ENCODE data around the gene SVBP. TPM values are rescaled to one million over a fixed set of nuclear protein-coding genes. Genes with fewer than 3 reads are reported as not detected.
A peak's percentile ranks its signal among the peaks of the same experiment; 100 is the strongest.
"Not testable (repeated sequence)": the region's sequence is repeated elsewhere in the genome, so short reads cannot be mapped to it uniquely, and the experiment has no call there.

The SVBP gene, protein sequence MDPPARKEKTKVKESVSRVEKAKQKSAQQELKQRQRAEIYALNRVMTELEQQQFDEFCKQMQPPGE
- polyA plus RNA-seq (2013): 33.9 TPM

DNA sequence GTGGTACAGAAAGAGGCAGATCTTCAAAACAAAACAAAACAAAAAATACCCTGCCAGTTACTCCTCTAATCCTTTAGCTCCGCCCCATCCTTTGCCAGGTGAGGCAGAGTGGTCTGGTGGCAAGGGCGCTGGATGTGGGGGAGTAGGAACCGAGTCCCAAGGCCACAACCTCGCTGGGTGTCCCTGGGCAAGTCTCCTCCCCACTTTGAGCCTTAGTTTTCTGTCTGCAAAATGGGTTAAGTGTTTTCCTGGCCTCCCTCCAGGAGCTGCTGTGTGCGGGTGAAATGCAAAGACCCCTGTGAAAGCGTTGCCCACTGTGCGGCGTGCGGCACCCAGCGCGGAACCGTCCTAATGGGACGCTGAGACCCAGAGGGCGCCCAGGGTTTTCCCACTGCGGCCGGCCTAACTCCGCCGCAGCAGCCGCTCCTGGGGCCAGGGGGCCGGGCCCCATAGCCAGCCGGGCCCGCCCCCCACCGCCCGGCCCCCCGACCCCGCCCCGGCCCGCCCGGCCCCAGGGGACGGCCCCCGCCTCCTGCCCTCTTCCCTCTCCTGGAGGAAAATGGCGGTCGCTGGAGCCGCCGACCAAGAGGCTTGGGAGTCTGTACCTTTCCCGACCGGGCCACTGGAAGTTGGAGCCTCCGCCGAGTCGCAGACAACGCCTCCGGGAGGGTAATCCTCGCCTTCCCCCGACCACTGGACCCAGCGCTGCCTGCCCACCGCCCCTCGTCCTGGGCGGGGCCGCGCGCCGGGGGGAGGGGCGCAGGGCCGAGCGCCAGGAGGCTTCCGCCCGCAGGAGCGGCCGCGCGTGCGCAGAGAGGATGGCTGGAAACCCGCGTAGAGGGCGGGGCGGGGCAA, at the start of gene SVBP, which contains the start of gene ERMAP:
TSS of gene SVBP (minus strand) at position 813 of the 855 bp plus-strand sequence. CDS start 853 bp downstream, outside the sequence.
TSS of gene ERMAP (plus strand) at position 538 of the 855 bp plus-strand sequence. CDS start 13,327 bp downstream, outside the sequence.
- ChIA-PET CTCF (interaction anchor here (0.6 to 2.7 kb wide), 4 partner anchors 9 to 259 kb away, joined by 3 to 10 read pairs (median 3); partner anchors contain the start of genes C1orf50 and P3H1), POLR2A (interaction anchor here (0.6 to 1.5 kb wide), 4 partner anchors 30 to 602 kb away, joined by 3 read pairs; partner anchors contain the start of gene ZNF691)
- WGBS (ENCODE audit: insufficient coverage): 0% methylated on average over 30 of the region's 66 CpGs

DNA sequence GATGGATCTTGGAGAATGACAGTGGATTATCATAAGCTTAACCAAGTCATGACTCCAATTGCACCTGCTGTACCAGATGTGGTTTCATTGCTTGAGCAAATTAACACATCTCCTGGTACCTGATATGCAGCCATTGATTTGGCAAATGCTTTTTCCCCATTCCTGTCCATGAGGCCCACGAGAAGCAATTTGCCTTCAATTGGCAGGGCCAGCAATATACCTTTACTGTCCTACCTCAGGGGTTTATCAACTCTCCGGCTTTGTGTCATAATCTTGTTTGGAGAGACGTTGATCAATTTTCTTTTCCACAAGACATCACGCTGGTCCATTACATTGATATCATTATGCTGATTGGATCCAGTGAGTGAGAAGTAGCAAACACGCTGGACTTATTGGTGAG, 49.4 kb upstream of the SVBP start:
- no peak for DNase-seq
- 100% methylated on average over 4 of the region's 5 CpGs for WGBS (ENCODE audit: insufficient coverage)
- Histone ChIP-seq H3K27me3 (replicated peaks in 2 of 5; ENCODE audit: control insufficient read depth in 4 of 5, insufficient read depth in 5 of 5, low read length in 4 of 5) (no peaks in the 10 kb centered on the region), H3K9me3 (ENCODE audit: control extremely low read depth in 1 of 5, control insufficient read depth in 4 of 5, insufficient read depth in 2 of 5, low read depth in 1 of 5, low read length in 4 of 5) (peaks cover 0 to 5% (median 0%) of the 10 kb centered on the region in 5 experiments), H3K4me3 (ENCODE audit: control insufficient read depth in 1 of 7, extremely low read depth in 1 of 7, insufficient read depth in 4 of 7, low read depth in 2 of 7, low read length in 6 of 7) (no peak overlapping the region), H3K36me3 (ENCODE audit: control insufficient read depth in 4 of 4, insufficient read depth in 4 of 4, low read length in 3 of 4) (no peaks in the 10 kb centered on the region), H3K27ac (ENCODE audit: insufficient read depth in 1 of 2, low read depth in 1 of 2, low read length in 2 of 2, poor library complexity in 1 of 2, severe bottlenecking in 2 of 2) (no peak overlapping the region), H3K4me1 (ENCODE audit: control extremely low read depth in 1 of 4, control insufficient read depth in 4 of 4, insufficient read depth in 4 of 4, low read length in 3 of 4) (no peaks in the 10 kb centered on the region)
- POLR2A ChIA-PET: no interaction called here
- CTCF ChIA-PET: no interaction called here

More for the DNA sequence above, at the start of gene SVBP, which contains the start of gene ERMAP:
- peak within 1 kb of the TSS; percentile 79 to 91 (median 82) for H3K4me3 ChIP-seq (ENCODE audit: control insufficient read depth in 1 of 7, extremely low read depth in 1 of 7, insufficient read depth in 4 of 7, low read depth in 2 of 7, low read length in 6 of 7)
- no peaks in the 10 kb centered on the region for H3K27me3 ChIP-seq (replicated peaks in 2 of 5; ENCODE audit: control insufficient read depth in 4 of 5, insufficient read depth in 5 of 5, low read length in 4 of 5)
- peaks cover 0 to 6% (median 0%) of the 10 kb centered on the region in 4 experiments for H3K36me3 ChIP-seq (ENCODE audit: control insufficient read depth in 4 of 4, insufficient read depth in 4 of 4, low read length in 3 of 4)
- H3K4me1 ChIP-seq (ENCODE audit: control extremely low read depth in 1 of 4, control insufficient read depth in 4 of 4, insufficient read depth in 4 of 4, low read length in 3 of 4): peaks cover 10 to 21% (median 16%) of the 10 kb centered on the region in 4 experiments
- peak; percentile 82 to 91 (median 89) for DNase-seq
- H3K9me3 ChIP-seq (ENCODE audit: control extremely low read depth in 1 of 5, control insufficient read depth in 4 of 5, insufficient read depth in 2 of 5, low read depth in 1 of 5, low read length in 4 of 5): no peaks in the 10 kb centered on the region
- peak within 1 kb of the TSS; percentile 83 to 87 for H3K27ac ChIP-seq (ENCODE audit: insufficient read depth in 1 of 2, low read depth in 1 of 2, low read length in 2 of 2, poor library complexity in 1 of 2, severe bottlenecking in 2 of 2)

DNA sequence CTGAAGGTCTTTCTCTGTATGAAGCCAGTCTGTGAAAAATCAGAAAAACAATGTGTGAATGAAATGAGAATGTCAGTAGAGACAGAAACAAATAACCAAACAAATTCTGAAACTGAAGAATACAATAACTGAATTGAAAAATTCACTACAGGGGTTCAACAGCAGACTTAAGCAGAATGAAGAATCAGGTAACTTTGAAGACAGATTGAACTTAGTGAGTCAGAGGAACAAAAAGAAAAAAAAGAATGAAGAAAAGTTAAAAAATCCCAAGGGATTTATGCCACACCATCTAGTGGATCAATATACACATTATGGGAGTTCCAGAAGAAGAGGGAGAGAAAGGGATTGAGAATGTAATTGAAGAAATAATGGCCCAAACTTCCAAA, 43.8 kb upstream of the SVBP start:
- no peak overlapping the region for H3K4me3 ChIP-seq (ENCODE audit: control insufficient read depth in 1 of 7, extremely low read depth in 1 of 7, insufficient read depth in 4 of 7, low read depth in 2 of 7, low read length in 6 of 7)
- H3K4me1 ChIP-seq (ENCODE audit: control extremely low read depth in 1 of 4, control insufficient read depth in 4 of 4, insufficient read depth in 4 of 4, low read length in 3 of 4): no peaks in the 10 kb centered on the region
- H3K9me3 ChIP-seq (ENCODE audit: control extremely low read depth in 1 of 5, control insufficient read depth in 4 of 5, insufficient read depth in 2 of 5, low read depth in 1 of 5, low read length in 4 of 5): peaks cover 2 to 34% (median 5%) of the 10 kb centered on the region in 5 experiments
- peaks cover 0 to 2% (median 0%) of the 10 kb centered on the region in 5 experiments for H3K27me3 ChIP-seq (replicated peaks in 2 of 5; ENCODE audit: control insufficient read depth in 4 of 5, insufficient read depth in 5 of 5, low read length in 4 of 5)
- POLR2A ChIA-PET: no interaction called here
- CTCF ChIA-PET: interaction anchor here (1.9 kb wide), 1 partner anchor 14 kb away, joined by 5 read pairs; no protein-coding TSS in a partner anchor
- H3K36me3 ChIP-seq (ENCODE audit: control insufficient read depth in 4 of 4, insufficient read depth in 4 of 4, low read length in 3 of 4): no peaks in the 10 kb centered on the region
- H3K27ac ChIP-seq (ENCODE audit: insufficient read depth in 1 of 2, low read depth in 1 of 2, low read length in 2 of 2, poor library complexity in 1 of 2, severe bottlenecking in 2 of 2): no peak overlapping the region
- DNase-seq: no peak

DNA sequence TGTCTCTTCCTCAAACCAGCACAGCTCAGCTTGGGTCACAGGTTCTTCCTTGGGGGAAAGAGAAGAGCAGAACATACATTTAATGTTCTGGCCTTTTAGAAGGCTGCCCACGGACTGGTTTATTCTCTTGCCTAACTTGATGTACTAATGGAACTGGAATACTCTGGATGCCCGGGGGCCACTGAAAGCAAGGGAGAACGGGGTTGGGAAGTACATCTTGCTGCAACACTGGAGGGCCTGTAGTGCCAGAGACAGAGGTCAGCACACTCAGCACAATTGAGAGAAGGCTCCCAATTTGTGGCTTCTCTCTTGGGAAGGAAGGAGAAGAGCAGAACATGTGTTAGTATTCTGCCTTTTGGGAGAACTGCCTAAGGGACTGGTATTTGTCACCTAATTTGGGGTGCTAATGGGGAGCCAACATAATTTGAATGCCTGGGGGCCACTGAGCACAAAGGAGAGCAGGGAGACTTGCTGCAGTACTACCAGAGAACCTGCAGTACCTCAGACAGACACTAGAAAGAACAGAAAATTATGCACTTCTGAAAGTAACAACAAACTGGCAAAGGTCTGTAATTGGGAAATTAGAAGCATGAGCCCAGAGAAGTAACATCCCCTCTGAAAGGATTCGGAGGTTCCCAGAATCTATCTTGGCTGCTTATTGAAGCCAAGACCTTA, 43.3 kb upstream of the SVBP start:
- no peak for DNase-seq
- Histone ChIP-seq H3K4me3 (ENCODE audit: control insufficient read depth in 1 of 7, extremely low read depth in 1 of 7, insufficient read depth in 4 of 7, low read depth in 2 of 7, low read length in 6 of 7) (no peak overlapping the region), H3K27ac (ENCODE audit: insufficient read depth in 1 of 2, low read depth in 1 of 2, low read length in 2 of 2, poor library complexity in 1 of 2, severe bottlenecking in 2 of 2) (no peak overlapping the region), H3K9me3 (ENCODE audit: control extremely low read depth in 1 of 5, control insufficient read depth in 4 of 5, insufficient read depth in 2 of 5, low read depth in 1 of 5, low read length in 4 of 5) (peaks cover 2 to 34% (median 5%) of the 10 kb centered on the region in 5 experiments), H3K36me3 (ENCODE audit: control insufficient read depth in 4 of 4, insufficient read depth in 4 of 4, low read length in 3 of 4) (no peaks in the 10 kb centered on the region), H3K27me3 (replicated peaks in 2 of 5; ENCODE audit: control insufficient read depth in 4 of 5, insufficient read depth in 5 of 5, low read length in 4 of 5) (peaks cover 0 to 2% (median 0%) of the 10 kb centered on the region in 5 experiments), H3K4me1 (ENCODE audit: control extremely low read depth in 1 of 4, control insufficient read depth in 4 of 4, insufficient read depth in 4 of 4, low read length in 3 of 4) (no peaks in the 10 kb centered on the region)
- CTCF ChIA-PET: interaction anchor here (1.9 kb wide), 1 partner anchor 13 kb away, joined by 5 read pairs; no protein-coding TSS in a partner anchor
- POLR2A ChIA-PET: no interaction called here
- 79% methylated on average over 4 of the region's 4 CpGs for WGBS (ENCODE audit: insufficient coverage)

DNA sequence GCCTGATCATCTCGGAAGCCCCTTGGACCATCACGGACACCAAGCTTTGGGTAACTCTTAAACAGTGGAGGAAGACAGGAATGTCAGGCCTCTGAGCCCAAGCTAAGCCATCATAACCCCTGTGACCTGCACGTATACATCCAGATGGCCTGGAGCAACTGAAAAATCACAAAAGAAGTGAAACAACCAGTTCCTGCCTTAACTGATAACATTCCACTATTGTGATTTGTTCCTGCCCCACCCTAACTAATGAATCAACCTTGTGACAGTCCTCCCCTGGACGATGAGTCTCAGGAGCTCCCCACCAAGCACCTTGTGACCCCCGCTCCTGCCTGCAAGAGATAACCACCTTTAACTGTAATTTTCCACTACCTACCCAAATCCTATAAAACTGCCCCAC, 42.2 kb upstream of the SVBP start:
- 90% methylated on average over 5 of the region's 5 CpGs for whole genome bisulfite sequencing (ENCODE audit: insufficient coverage)
- H3K4me3 ChIP-seq (ENCODE audit: control insufficient read depth in 1 of 7, extremely low read depth in 1 of 7, insufficient read depth in 4 of 7, low read depth in 2 of 7, low read length in 6 of 7); H3K27ac ChIP-seq (ENCODE audit: insufficient read depth in 1 of 2, low read depth in 1 of 2, low read length in 2 of 2, poor library complexity in 1 of 2, severe bottlenecking in 2 of 2); POLR2A ChIA-PET; H3K27me3 ChIP-seq (replicated peaks in 2 of 5; ENCODE audit: control insufficient read depth in 4 of 5, insufficient read depth in 5 of 5, low read length in 4 of 5); H3K4me1 ChIP-seq (ENCODE audit: control extremely low read depth in 1 of 4, control insufficient read depth in 4 of 4, insufficient read depth in 4 of 4, low read length in 3 of 4); H3K36me3 ChIP-seq (ENCODE audit: control insufficient read depth in 4 of 4, insufficient read depth in 4 of 4, low read length in 3 of 4); DNase-seq: not testable (repeated sequence)
- H3K9me3 ChIP-seq (ENCODE audit: control extremely low read depth in 1 of 5, control insufficient read depth in 4 of 5, insufficient read depth in 2 of 5, low read depth in 1 of 5, low read length in 4 of 5): peaks cover 2 to 34% (median 5%) of the 10 kb centered on the region in 5 experiments
- CTCF ChIA-PET: interaction anchor here (1.2 to 1.4 kb wide), 2 partner anchors 13 to 81 kb away, joined by 3 read pairs; partner anchors contain the start of gene ZNF691

DNA sequence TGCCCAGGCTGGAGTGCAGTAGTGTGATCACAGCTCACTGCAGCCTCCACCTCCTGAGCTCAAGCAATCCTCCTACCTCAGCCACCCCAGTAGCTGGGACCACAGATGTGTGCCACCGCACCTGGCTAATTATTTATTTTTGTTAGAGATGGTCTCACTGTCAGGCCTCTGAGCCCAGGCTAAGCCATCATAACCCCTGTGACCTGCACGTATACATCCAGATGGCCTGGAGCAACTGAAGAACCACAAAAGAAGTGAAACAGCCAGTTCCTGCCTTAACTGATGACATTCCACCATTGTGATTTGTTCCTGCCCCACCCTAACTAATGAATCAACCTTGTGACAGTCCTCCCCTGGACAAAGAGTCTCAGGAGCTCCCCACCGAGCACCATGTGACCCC, 39.4 kb upstream of the SVBP start:
- H3K9me3 ChIP-seq (ENCODE audit: control extremely low read depth in 1 of 5, control insufficient read depth in 4 of 5, insufficient read depth in 2 of 5, low read depth in 1 of 5, low read length in 4 of 5): peaks cover 2 to 31% (median 12%) of the 10 kb centered on the region in 5 experiments
- CTCF ChIA-PET: not testable (repeated sequence)
- WGBS (ENCODE audit: insufficient coverage): 100% methylated on average over 1 of the region's 3 CpGs

More for the DNA sequence above, 39.4 kb upstream of the SVBP start:
- H3K4me3 ChIP-seq (ENCODE audit: control insufficient read depth in 1 of 7, extremely low read depth in 1 of 7, insufficient read depth in 4 of 7, low read depth in 2 of 7, low read length in 6 of 7); H3K4me1 ChIP-seq (ENCODE audit: control extremely low read depth in 1 of 4, control insufficient read depth in 4 of 4, insufficient read depth in 4 of 4, low read length in 3 of 4); DNase-seq; POLR2A ChIA-PET; H3K27me3 ChIP-seq (replicated peaks in 2 of 5; ENCODE audit: control insufficient read depth in 4 of 5, insufficient read depth in 5 of 5, low read length in 4 of 5); H3K27ac ChIP-seq (ENCODE audit: insufficient read depth in 1 of 2, low read depth in 1 of 2, low read length in 2 of 2, poor library complexity in 1 of 2, severe bottlenecking in 2 of 2): not testable (repeated sequence)
- peaks cover 3 to 12% (median 8%) of the 10 kb centered on the region in 4 experiments for H3K36me3 ChIP-seq (ENCODE audit: control insufficient read depth in 4 of 4, insufficient read depth in 4 of 4, low read length in 3 of 4)
